Tibial nerve (tissue), 4 donors: ENCODE data around the gene HERC3. TPM values are rescaled to one million over a fixed set of nuclear protein-coding genes. Genes with fewer than 3 reads are reported as not detected.

Experiments used
- DNase-seq, 2 donors: peaks; one replicate each; pipeline ENCODE4 v3.0.0-alpha.2; 2019; ENCODE audit warnings: low spot score in 2 of 2
- H3K27ac ChIP-seq, 4 donors: fragments of 200-600 bp; sonication (generic) in 3 of 4; one replicate each; pipeline ENCODE4 v1.5.1; 2017 to 2019; ENCODE audit warnings: mild to moderate bottlenecking in 1 of 4
- H3K27me3 ChIP-seq, 2 donors: fragments of 200-600 bp; sonication (generic) in 1 of 2; one replicate each; pipeline versions ENCODE4 v1.5.1 to v1.6.0; 2017 to 2019
- H3K36me3 ChIP-seq, 3 donors: fragments of 200-600 bp; sonication (generic); one replicate each; pipeline ENCODE4 v1.5.1; 2018 to 2019
- H3K4me1 ChIP-seq, 4 donors: fragments of 200-600 bp; sonication (generic) in 3 of 4; one replicate each; pipeline ENCODE4 v1.5.1; 2017 to 2019
- H3K4me3 ChIP-seq, 4 donors: fragments of 200-600 bp; sonication (generic) in 3 of 4; one replicate each; pipeline ENCODE4 v1.5.1; 2017 to 2019; ENCODE audit warnings: mild to moderate bottlenecking in 1 of 4, moderate library complexity in 1 of 4
- H3K9me3 ChIP-seq, 4 donors: fragments of 200-600 bp; sonication (generic) in 3 of 4; one replicate each; pipeline ENCODE4 v1.5.1; 2017 to 2019
- EP300 ChIP-seq, 2 donors: sonication (generic); formaldehyde crosslinking; IDR thresholded peaks; one replicate each; pipeline ENCODE4 v1.6.1; 2017; ENCODE audit warnings: antibody characterized with exemption in 2 of 2, mild to moderate bottlenecking in 1 of 2
- POLR2A ChIP-seq, 2 donors: fragments of 450-650 bp; IDR thresholded peaks; one replicate each; pipeline ENCODE4 v1.6.1; 2017; ENCODE audit warnings: antibody characterized with exemption in 2 of 2, mild to moderate bottlenecking in 2 of 2, moderate library complexity in 2 of 2
- WGBS, 2 donors: methylation state at CpG; one replicate each; pipeline ENCODE4 v1.1.5; 2018; 5-methylcytosine and 5-hydroxymethylcytosine counted together
- total RNA-seq, 4 donors: library from RNA; depleted of rRNA; stranded (reverse); fragments of >200 nt; gene quantifications; one replicate each; pipeline ENCODE4 v1.1.0, GENCODE V29; 2016
- TF ChIP-seq, protein P1 (sequence below), 5 experiments: fragments of 200-600 bp in 3 of 5; fragments of 450-650 bp in 2 of 5; sonication (generic) in 3 of 5; IDR thresholded peaks; one replicate each; pipeline ENCODE4 v1.5.1; 2016 to 2019; ENCODE audit warnings: antibody characterized with exemption in 5 of 5, mild to moderate bottlenecking in 3 of 5, moderate library complexity in 2 of 5

The HERC3 gene
- total RNA-seq, 4 donors from 2014 or later: 30.0 to 61.0 (median 42.0) TPM

DNA sequence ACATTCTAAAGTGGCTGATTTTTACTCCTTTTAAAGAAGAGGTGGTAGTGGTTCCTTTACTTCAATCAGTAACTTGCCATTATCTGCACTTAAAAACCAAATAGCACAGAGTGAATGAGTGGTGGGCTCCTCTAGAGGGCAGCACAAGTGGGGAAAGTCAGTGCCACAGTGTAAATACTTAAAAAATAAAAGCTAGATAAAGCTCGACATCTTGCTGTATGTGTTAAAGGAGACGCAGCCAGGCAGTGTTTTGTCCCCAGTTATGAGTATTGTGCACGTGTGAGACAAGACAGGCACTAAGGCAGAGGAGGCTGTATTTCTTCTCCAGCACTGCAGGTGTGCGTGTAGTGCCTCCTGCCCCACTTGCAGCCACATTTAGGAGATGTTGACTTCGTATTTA lies 80.7 kb downstream of the HERC3 start:
- H3K36me3 ChIP-seq: peaks cover 4 to 61% (median 4%) of the 10 kb centered on the region in 3 donors
- H3K4me3 ChIP-seq: no peak overlapping the region
- WGBS, 2 donors: 56 to 57% methylated on average over 5 of the region's 5 CpGs
- H3K27me3 ChIP-seq: no peaks in the 10 kb centered on the region
- no peaks in the 10 kb centered on the region for H3K4me1 ChIP-seq
- no peak for TF ChIP-seq EP300 (IDR thresholded peaks at IDR 0.05)
- TF ChIP-seq, protein P1, sequence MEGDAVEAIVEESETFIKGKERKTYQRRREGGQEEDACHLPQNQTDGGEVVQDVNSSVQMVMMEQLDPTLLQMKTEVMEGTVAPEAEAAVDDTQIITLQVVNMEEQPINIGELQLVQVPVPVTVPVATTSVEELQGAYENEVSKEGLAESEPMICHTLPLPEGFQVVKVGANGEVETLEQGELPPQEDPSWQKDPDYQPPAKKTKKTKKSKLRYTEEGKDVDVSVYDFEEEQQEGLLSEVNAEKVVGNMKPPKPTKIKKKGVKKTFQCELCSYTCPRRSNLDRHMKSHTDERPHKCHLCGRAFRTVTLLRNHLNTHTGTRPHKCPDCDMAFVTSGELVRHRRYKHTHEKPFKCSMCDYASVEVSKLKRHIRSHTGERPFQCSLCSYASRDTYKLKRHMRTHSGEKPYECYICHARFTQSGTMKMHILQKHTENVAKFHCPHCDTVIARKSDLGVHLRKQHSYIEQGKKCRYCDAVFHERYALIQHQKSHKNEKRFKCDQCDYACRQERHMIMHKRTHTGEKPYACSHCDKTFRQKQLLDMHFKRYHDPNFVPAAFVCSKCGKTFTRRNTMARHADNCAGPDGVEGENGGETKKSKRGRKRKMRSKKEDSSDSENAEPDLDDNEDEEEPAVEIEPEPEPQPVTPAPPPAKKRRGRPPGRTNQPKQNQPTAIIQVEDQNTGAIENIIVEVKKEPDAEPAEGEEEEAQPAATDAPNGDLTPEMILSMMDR (IDR thresholded peaks at IDR 0.05): peak in 4 of 5 experiments; percentile 29 to 47 (median 33)
- DNase-seq: no peak
- H3K27ac ChIP-seq: no peak overlapping the region
- H3K9me3 ChIP-seq: no peaks in the 10 kb centered on the region

DNA sequence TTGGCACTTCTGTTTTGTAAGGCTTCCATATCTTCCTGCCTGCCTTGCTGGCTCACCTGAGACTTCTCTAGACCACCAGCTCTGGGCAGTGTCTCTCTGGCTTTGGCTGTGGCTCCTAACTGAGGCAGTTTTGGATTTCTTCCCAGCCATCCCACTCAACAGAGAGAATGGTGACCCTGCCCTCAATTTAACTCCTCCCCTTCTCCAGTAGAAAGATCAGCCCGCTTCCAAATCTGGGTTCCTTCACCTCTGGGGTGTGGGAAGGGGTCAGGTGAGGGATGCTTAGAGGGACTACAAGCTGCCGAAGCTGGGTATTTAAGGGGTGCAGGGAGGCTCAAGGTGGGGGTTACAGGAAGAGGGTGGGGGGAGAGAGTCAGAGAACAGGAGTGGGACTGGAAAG lies 81.6 kb downstream of the HERC3 start:
- H3K4me1 ChIP-seq: no peaks in the 10 kb centered on the region
- no peak for DNase-seq
- TF ChIP-seq, protein P1 (IDR thresholded peaks at IDR 0.05): no peak
- TF ChIP-seq POLR2A (IDR thresholded peaks at IDR 0.05) (no peak), EP300 (IDR thresholded peaks at IDR 0.05) (no peak)
- peaks cover 0 to 61% (median 11%) of the 10 kb centered on the region in 3 donors for H3K36me3 ChIP-seq
- 56 to 59% methylated on average over 2 of the region's 2 CpGs for WGBS, 2 donors
- no peaks in the 10 kb centered on the region for H3K9me3 ChIP-seq
- H3K27me3 ChIP-seq: no peaks in the 10 kb centered on the region
- H3K27ac ChIP-seq: no peak overlapping the region
- H3K4me3 ChIP-seq: no peak overlapping the region

DNA sequence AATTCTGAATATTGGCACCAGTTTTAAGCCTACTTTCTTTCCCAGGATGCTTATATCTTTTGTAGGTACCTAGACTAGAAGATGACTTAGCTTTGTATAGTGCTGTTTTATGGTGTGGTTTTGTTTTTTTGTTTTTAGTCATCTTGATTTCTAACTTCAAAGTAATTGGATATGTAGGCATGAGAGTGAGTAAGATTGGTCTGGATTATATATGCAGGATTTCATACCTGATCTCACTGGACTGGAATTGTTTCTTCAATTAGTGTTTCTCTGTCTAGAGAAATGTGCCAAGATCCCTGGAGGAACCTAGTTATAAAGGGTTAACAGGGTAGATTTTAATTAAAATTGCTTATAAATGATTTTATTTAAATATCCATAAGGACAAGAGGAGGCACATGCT lies 82.3 kb downstream of the HERC3 start:
- no peaks in the 10 kb centered on the region for H3K4me1 ChIP-seq
- DNase-seq: no peak
- TF ChIP-seq POLR2A (IDR thresholded peaks at IDR 0.05) (no peak), EP300 (IDR thresholded peaks at IDR 0.05) (no peak)
- TF ChIP-seq, protein P1 (IDR thresholded peaks at IDR 0.05): no peak
- peaks cover 0 to 61% (median 11%) of the 10 kb centered on the region in 3 donors for H3K36me3 ChIP-seq
- no peaks in the 10 kb centered on the region for H3K27me3 ChIP-seq
- no peak overlapping the region for H3K27ac ChIP-seq
- no peaks in the 10 kb centered on the region for H3K9me3 ChIP-seq
- H3K4me3 ChIP-seq: no peak overlapping the region

DNA sequence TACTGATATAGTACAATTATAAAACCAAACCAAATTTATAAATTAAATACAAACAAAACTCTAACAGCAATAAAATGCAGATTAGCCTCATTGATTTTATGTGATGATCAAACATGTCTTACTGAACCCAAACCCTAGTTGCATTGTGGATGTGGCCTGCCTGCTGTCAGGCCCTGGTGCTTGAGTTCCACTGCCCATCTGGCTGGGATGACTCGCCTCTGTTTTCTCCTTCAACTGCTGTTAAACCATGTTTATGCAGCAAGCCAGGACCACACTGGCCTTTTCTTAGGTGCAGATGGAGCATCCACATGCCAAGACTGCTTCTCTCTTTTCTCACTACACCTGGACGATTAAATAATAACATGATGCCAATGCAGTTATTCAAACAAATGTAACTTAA lies 82.7 kb downstream of the HERC3 start:
- Histone ChIP-seq H3K9me3 (no peaks in the 10 kb centered on the region), H3K36me3 (peaks cover 0 to 61% (median 11%) of the 10 kb centered on the region in 3 donors), H3K4me3 (no peak overlapping the region), H3K27ac (no peak overlapping the region), H3K4me1 (no peaks in the 10 kb centered on the region), H3K27me3 (no peaks in the 10 kb centered on the region)
- WGBS, 2 donors: 88 to 90% methylated on average over 2 of the region's 2 CpGs
- no peak for DNase-seq
- TF ChIP-seq POLR2A (IDR thresholded peaks at IDR 0.05): no peak
- no peak for TF ChIP-seq EP300 (IDR thresholded peaks at IDR 0.05)
- TF ChIP-seq, protein P1 (IDR thresholded peaks at IDR 0.05): no peak

DNA sequence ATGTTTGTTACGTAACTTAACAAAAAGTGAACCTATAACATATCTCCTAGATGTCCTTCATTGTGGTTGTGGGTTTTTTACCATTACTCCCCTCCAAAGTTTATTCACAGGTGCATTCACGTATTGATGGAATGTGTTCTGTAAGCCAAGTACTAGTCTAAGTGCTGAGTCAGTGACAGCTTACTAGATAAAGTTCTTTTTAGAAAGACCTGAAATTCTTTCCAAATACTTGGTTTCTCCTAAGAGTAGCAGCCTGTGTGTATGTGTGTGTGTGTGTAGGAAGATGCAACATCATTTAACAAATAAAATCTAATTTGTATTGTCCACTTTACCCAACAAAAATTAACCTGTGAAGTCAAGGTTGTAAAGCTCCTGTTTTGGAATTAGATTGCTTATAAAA lies 83.3 kb downstream of the HERC3 start:
- DNase-seq: no peak
- no peak overlapping the region for H3K27ac ChIP-seq
- TF ChIP-seq POLR2A (IDR thresholded peaks at IDR 0.05): no peak
- TF ChIP-seq EP300 (IDR thresholded peaks at IDR 0.05): no peak
- TF ChIP-seq, protein P1 (IDR thresholded peaks at IDR 0.05): no peak
- H3K36me3 ChIP-seq: peaks cover 0 to 61% (median 11%) of the 10 kb centered on the region in 3 donors
- WGBS, 2 donors: 81 to 85% methylated on average over 2 of the region's 2 CpGs
- no peaks in the 10 kb centered on the region for H3K27me3 ChIP-seq
- H3K4me3 ChIP-seq: no peak overlapping the region
- no peaks in the 10 kb centered on the region for H3K9me3 ChIP-seq
- H3K4me1 ChIP-seq: no peaks in the 10 kb centered on the region
